ENCODE results near the gene LAMB1.

GRCh38 chr7:107877731-107878382 is 125.1 kb downstream of the LAMB1 start:
- TF ChIP-seq, protein P1, sequence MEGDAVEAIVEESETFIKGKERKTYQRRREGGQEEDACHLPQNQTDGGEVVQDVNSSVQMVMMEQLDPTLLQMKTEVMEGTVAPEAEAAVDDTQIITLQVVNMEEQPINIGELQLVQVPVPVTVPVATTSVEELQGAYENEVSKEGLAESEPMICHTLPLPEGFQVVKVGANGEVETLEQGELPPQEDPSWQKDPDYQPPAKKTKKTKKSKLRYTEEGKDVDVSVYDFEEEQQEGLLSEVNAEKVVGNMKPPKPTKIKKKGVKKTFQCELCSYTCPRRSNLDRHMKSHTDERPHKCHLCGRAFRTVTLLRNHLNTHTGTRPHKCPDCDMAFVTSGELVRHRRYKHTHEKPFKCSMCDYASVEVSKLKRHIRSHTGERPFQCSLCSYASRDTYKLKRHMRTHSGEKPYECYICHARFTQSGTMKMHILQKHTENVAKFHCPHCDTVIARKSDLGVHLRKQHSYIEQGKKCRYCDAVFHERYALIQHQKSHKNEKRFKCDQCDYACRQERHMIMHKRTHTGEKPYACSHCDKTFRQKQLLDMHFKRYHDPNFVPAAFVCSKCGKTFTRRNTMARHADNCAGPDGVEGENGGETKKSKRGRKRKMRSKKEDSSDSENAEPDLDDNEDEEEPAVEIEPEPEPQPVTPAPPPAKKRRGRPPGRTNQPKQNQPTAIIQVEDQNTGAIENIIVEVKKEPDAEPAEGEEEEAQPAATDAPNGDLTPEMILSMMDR (CRISPR knock-in tag; IDR thresholded peaks at IDR 0.05): no peak
- TF ChIP-seq, protein P2, sequence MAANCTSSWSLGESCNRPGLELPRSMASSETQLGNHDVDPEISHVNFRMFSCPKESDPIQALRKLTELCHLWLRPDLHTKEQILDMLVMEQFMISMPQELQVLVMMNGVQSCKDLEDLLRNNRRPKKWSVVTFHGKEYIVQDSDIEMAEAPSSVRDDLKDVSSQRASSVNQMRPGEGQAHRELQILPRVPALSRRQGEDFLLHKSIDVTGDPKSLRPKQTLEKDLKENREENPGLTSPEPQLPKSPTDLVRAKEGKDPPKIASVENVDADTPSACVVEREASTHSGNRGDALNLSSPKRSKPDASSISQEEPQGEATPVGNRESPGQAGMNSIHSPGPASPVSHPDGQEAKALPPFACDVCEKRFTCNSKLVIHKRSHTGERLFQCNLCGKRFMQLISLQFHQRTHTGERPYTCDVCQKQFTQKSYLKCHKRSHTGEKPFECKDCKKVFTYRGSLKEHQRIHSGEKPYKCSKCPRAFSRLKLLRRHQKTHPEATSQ (CRISPR knock-in tag; IDR thresholded peaks at IDR 0.05; ENCODE audit: borderline replicate concordance): no peak
- TF ChIP-seq ZNF589 (CRISPR knock-in tag; conservative IDR thresholded peaks at IDR 0.05) (no peak), ZNF776 (CRISPR knock-in tag; IDR thresholded peaks at IDR 0.05) (no peak), SMARCE1 (IDR thresholded peaks at IDR 0.05; ENCODE audit: borderline replicate concordance) (no peak), NFKBIZ (CRISPR knock-in tag; IDR thresholded peaks at IDR 0.05) (no peak), CBFB (CRISPR knock-in tag; IDR thresholded peaks at IDR 0.05) (no peak)

All from HepG2 (cell line).